Right renal pelvis (tissue), 4 donors: ENCODE data around the gene ACAT2. TPM values are rescaled to one million over a fixed set of nuclear protein-coding genes. Genes with fewer than 3 reads are reported as not detected.
"Not testable (repeated sequence)": the region's sequence is repeated elsewhere in the genome, so short reads cannot be mapped to it uniquely, and the experiment has no call there.

Source experiments
- DNase-seq, 4 donors: peaks; one replicate each; pipeline ENCODE4 v3.0.0-alpha.2; 2013; ENCODE audit warnings: low read depth in 4 of 4, low spot score in 3 of 4, missing footprints in 1 of 4
- polyA plus RNA-seq, 4 donors: library from polyadenylated mRNA; unstranded; fragments of 120-200 nt; gene quantifications; one replicate each; pipeline ENCODE4 v1.2.1, GENCODE V29; 2013; ENCODE audit not compliant: insufficient read length in 4 of 4

Gene ACAT2
- polyA plus RNA-seq, 4 donors = 44.0 to 56.8 (median 48.8) TPM

DNA sequence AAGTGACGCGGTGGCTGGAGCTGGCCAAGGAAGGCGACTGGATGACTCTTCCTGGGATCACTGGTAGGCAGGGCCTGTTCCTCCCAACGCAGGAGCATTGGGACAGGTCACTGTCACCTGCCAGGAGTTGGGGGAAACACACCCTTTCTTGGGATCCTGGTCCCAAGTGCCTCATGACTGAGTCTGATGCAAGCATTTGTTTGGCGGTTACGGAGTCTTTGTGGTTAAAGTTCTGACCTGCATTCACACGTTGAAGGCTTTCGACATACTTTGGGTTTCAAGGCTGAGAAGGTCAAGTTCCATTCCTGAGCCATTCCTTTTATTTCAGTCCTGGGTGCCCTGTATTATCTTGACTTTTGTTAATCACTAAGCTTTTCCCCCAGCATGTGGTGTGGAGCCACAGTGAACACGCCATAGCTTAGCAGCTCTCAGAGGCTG is 44.2 kb downstream of the ACAT2 start:
- DNase-seq = no peak

DNA sequence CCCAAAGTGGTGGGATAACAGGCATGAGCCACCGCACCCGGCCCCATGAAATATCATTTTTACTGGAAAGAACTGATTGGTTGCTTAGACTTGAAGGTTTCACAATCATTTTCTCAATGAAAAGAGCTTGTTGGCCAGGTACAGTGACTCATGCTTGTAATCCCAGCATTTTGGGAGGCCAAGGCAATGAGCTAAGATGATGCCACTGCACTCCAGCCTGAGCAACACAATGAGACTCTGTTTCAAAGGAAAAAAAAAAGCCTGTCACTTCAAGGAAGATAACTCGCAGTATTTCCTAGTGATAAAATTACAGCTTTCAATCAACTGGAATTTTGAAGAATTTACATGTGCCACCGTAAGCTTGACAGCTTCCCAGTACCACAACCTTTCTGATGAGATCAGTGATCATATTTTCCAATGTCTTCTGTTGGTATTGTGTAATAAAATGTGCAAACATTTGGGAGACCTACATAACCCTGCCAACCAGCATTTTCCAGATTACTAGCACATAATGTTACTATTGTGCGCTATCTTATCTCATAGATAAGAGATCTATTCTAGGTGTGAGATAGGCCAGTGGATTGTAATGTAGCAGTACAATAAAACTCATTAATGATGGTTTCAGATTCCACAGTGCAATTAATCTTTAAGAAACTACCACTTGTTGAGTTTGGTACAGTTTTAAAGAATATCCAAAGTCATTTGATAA is 45.5 kb downstream of the ACAT2 start:
- no peak for DNase-seq

DNA sequence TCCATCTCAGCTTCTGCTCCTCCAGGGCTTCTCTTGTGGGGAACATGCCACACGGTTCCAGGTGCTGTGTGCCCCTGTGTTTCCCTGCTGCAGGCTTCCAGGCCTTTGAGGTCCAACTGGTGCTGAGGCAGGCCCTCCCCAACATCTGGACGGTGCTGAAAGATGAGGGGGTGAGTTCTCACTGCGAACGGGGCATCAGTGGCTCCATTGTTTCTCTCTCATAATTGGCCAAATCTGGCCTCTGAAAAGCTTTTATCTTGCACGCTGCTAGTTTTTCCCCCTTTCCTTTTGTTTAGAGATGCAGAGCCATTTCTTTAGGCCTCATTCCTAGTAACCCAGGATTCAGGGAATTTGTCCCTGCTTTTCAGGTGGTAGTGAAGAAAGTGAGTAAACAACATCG is 46.8 kb downstream of the ACAT2 start:
- DNase-seq = no peak

DNA sequence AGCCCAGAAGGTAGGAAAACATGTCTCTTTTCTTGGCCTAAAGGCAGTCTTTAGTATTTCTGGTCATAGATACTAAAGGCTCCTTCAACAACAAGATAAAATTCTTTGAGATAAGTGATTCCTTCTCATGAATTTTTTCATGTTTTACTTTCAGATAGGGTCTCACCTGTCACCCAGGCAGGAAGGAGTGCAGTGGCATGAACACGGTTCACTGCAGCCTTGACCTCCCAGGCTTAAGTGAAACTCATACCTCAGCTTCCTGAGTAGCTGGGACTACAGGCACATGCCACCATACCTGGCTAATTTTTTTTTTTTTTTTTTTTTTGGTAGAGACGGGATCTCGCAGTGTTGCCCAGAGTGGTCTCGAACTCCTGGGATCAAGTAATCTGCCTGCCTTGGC is 47.3 kb downstream of the ACAT2 start:
- DNase-seq = no peak

DNA sequence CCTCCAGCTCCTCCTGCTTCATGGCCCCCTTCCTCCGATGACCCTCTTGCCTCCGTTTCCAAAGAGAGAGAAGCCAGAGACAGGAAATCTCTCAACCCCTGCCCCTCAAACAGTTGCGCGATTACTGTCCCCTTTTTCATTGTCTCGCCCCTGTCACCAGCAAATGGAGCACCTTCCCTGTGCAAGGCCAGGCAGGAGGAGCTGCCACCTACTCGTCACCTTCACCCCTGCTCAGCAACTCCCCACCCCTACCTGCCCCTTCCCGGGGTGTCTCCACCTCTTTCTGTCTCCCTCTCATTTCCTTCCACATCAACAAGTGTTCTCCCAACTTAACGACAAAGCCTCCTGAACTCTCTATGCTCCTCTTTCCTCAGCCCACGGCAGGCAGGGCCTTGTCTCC is 51.9 kb downstream of the ACAT2 start:
- DNase-seq = no peak

DNA sequence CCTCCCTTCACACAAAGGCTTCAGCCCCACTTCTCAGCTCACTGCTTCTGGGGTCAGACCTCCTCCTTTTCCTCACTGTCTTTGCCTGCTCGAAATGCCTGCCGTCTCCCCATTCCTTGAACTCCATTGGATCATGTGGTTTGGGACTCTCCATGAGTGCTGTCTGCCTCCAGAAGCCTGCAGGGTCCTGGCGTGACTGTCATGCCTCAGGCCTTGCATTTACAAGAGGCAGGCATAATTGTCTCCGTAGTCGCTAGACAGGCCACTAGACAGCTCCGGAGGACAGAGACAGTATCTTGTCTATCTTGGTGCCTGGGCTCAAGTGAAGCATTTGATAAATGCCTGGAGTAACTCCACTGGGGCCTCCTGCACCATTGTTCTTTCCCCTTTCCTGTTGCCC is 53.6 kb downstream of the ACAT2 start:
- DNase-seq = no peak

DNA sequence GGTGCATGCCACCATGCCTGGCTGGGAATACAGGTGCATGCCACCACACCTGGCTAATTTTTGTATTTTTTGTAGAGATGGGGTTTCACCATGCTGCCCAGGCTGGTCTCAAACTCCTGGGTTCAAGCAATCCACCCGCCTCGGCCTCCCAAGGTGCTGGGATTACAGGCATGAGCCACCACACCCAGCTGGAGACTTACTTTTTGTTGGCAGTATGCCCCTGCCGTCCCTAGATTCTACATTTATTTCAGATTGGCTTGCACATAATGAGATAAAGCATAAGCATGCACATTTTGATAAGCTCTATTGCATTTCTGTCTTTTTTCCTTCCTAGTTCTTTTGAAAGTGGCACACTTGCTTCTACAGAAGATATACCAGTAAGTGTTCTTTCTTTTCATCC is 54.9 kb downstream of the ACAT2 start:
- not testable (repeated sequence) for DNase-seq

DNA sequence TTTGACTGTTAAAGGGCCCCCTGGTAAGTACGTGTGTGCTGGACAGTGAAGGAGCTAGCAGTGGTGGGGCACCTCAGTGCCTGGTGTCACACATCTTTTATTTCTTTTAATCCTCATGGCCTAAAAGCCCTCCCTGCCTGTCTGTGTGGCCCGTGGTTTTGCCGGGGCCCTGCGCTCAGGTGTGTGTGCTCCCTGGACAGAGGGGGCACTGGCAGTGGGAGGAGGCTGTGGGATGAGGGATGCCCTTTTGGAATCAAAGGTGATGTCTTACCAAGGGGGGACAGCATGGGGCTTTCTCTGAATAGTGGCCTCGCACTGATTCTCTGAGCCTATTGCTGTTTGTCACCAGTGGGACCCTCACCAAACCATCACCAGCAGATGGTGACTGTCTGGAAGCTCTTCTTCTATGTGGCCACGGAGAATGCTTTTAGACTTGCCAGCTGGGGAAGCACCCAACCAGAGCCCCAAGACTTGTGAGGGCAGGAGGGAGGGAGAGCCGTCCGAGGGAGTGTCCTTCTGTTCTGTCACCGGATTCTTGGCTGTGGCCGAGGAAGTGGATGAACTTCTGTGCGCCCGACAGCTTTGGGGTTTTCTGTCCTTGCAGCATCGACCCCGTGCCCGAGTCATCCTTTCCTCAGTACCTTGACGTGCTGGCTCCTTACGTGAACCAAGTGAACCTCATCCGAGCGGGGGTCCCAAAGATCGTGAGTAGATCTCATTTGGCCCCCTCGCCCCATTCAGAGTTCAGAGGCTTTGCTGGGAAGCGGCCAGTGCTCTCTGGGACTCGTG is 56.3 kb downstream of the ACAT2 start:
- DNase-seq = no peak

DNA sequence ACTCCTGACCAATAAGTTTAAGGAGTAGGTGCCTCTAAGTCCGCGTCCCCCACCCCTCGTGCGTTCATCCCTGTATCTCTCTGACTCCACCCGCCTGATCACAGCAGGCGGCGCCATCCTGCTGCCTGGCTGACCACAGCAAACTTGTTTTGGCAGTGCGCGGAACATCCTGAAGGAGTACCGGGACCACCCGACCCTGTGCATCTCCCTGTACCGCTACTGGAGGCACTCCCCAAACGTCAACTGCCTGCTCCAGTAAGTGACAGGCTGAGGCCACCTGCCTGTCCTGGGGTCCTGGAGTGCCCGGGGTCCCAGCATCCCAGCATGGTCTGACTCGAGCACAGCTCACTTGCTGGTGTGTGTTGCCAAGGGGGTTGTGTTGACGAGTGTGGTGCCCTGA is 57.3 kb downstream of the ACAT2 start:
- DNase-seq = no peak

DNA sequence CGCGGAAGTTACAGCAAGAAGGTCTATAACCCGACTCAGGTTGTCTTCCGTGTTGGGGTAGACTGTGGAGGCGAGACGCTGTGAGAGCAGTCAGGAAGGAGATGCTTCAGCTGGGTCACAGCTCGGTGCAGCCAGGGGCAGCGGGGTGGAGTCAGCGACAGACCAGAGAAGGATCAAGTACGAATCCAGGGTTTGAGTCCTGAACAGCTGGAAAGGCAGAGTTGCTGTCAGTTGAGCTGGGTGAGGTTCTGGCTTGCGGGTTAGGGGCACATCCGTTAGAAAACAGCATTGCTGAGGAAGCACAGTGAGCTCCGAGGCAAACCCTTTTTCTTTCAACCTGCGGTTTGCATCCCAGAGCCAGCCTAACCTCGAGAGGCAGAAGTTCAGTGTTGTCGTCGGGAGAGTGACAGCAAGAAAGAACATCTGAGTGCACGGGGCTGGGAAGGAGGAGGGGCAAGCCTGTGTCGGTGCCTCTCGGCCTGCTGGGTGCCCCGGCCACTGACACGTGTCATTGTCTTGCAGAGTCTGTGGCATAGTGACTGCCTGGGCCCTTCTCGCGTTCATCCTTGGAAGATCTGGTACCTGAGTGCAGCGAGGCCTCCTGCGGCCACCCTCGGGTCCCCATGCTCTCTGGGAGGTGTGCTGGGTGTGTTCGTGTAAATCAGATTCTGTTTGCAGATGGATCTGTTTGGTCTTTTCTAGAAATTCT is 58.2 kb downstream of the ACAT2 start:
- no peak for DNase-seq

DNA sequence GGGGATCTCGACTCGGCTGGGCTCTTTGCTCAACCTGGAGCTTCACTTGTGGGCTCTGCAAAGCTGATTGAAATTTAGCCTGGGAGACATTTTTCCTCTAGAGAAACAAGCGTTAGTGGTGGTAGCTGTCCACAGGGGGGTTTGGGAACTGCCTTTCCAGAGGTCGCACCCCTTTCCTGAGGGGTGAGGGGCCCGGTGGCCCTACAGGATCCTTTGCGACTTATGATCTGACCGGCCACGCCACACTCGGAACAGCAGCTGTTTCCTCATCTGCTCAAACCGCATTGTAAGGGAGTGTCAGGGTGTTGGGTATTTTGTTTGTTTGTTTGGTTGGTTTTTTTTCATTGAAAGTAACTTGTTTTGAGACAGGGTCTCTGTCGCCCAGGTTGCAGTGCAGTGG is 59.3 kb downstream of the ACAT2 start:
- DNase-seq = no peak

DNA sequence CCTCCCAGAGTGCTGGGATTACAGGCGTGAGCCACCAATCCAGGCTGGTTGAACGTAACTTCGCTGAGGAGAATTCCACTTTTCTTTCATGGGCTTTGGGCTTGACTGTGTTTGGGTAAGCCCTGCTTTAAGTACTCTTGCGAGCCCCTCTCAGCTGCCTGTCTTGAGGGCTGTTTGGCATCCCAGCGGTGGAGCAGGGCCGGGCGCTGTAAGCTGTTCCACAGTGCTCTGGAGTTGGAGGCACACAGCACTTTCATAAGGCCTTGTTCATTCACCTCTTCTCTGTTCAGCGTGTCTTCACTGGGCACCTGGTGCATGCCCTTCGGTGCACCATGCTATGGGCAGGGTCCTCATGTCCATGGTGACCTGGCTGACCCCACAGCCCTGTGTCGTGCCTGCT is 59.9 kb downstream of the ACAT2 start:
- no peak for DNase-seq

DNA sequence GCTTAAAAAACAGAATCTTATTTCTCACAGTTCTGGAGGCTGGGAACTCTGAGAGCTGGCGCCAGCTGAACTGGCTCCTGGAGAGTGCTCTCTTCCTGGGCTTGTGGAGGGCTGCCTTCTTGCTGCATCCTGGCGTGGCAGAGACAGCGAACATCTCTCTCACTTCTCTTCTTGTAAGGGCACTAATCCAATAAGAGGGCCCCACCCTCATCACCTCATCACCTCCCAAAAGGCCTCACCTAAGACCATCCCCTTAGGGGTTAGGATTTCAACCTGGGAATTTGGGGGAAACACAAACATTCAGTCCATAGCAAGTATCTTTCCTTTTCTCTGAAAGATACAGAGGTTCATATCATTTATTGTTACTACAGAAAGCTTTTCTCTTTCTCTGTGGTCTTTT is 62.1 kb downstream of the ACAT2 start:
- DNase-seq = no peak

DNA sequence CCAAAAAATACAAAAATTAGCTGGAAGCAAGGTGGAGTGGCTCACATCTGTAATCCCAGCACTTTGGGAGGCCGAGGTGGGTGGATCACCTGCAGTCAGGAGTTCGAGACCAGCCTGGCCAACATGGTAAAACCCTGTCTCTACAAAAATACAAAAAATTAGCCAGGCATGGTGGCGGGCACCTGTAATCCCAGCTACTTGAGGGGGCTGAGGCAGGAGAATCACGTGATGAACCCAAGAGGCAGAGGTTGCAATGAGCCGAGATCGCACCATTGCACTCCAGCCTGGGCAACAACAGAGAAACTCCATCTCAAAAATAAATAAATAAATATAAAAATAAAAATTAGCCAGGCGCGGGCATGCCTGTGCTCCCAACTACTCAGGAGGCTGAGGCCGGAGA is 62.8 kb downstream of the ACAT2 start:
- DNase-seq = not testable (repeated sequence)

DNA sequence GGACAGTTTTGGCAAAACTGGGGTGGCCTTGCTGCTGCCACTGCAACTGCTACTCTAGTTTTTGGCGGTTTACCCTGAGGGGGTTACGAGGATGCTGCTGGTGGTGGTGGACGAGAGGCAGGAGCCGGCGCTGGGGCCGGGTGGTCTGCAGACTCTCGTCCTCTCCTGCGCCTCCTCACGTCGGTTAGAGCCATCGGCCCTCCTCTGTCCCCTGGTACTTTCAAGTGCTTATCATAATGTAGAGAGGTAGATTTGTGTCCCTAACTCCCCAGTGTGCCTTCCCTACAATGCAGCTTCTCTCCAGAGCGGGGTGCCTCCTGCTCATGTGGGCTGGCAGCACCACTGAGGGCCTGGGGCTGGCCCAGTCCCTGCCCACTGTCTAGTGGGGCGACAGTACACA is 64.2 kb downstream of the ACAT2 start:
- DNase-seq = no peak

DNA sequence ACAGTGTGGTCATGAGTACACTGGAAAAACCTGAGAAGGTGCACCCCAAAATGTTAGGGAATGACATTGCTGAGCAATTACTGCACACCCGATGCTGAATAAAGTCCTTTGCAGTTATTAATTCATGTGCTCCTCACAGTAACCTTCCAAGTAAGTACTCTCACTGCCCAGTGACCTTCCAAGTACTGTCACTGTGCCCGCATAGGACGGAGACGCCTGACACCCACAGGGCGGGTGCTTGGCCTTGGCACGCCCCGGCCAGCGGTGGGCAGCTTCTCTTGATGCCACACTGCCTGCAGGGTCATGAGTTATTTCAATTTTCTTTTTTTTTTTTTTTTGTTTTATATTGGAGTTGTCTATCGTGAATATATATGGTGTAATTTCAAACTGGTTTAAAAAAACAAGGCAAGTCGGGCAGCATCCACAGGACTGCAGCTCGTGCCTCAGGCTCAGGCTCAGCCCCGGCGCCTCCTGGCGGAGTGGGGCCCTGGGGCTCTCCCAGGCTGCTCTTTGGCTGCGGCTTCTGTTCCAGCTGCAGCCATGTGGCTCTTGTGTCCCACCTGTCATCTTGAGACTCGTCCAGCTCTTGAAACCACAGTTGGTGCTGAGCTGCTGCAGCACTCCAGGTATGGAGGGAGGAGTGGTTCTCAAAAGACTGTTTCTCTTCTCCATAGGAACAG is 65.3 kb downstream of the ACAT2 start:
- DNase-seq = no peak

DNA sequence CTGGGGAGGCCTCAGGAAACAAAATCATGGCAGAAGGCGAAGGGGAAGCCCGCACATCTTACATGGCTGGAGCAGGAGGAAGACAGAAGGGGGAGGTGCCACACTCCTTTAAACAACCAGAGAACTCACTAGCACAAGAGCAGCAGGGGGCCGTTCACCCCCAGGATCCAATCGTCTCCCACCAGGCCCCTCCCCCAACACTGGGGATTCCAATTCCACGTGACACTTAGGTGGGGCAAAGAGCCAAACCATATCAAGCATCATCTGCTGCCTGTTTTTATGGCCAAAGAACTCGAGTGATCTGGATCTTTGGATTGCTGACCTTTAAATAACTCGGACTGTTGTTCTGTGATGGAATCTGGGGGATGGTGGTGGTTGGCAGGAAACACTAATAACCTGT is 66.2 kb downstream of the ACAT2 start:
- DNase-seq = no peak
